Activated naive CD8-positive, alpha-beta T cell treated with anti-CD3 and anti-CD28 coated beads, Interleukin-2, amount 10 ng/mL, durations not matched to agents 7 days and 5 days (primary cell): ENCODE measurements around the gene GPC6. TPM values are rescaled to one million over a fixed set of nuclear protein-coding genes. Genes with fewer than 3 reads are reported as not detected.
"Not testable (repeated sequence)": the region's sequence is repeated elsewhere in the genome, so short reads cannot be mapped to it uniquely, and the experiment has no call there.

ENCODE experiments used
- ATAC-seq: fragments of 150-1000 bp; cut with Tn5 transposase; one replicate; pipeline ENCODE4 v1.10.0; 2021; ENCODE audit warnings: low read depth, moderate library complexity
- POLR2A ChIA-PET: fragments of 350-600 bp; sonication (Branson Sonifier 250); formaldehyde crosslinking; loops from one replicate; lab custom pipeline; 2021; ENCODE audit warnings: antibody characterized with exemption; lab: Charles Lee
- DNase-seq: peaks from one replicate; pipeline ENCODE4 v3.0.0; 2021
- H3K27ac Mint-ChIP-seq: one replicate; pipeline ENCODE4 v1.8.0; 2022; ENCODE audit warnings: mild to moderate bottlenecking, mixed read lengths
- H3K27me3 Mint-ChIP-seq: one replicate; pipeline ENCODE4 v1.8.0; 2022; ENCODE audit warnings: mild to moderate bottlenecking, moderate library complexity, mixed read lengths
- H3K36me3 Mint-ChIP-seq: one replicate; pipeline ENCODE4 v1.8.0; 2021; ENCODE audit warnings: mild to moderate bottlenecking, mixed read lengths
- H3K4me1 Mint-ChIP-seq: one replicate; pipeline ENCODE4 v1.8.0; 2021; ENCODE audit warnings: mixed read lengths
- H3K4me3 Mint-ChIP-seq: one replicate; pipeline ENCODE4 v1.8.0; 2022; ENCODE audit warnings: mild to moderate bottlenecking, moderate library complexity, mixed read lengths
- H3K9me3 Mint-ChIP-seq: one replicate; pipeline ENCODE4 v1.8.0; 2021; ENCODE audit warnings: mixed read lengths
- total RNA-seq, 2 experiments: library from RNA; stranded (reverse); gene quantifications; one replicate each; pipeline ENCODE4 v1.2.3, GENCODE V29; 2021

GPC6 gene
- total RNA-seq, 2 experiments from 2014 or later, result not detected

GRCh38 chr13:94333131-94333820 is 1106.7 kb downstream of the GPC6 start:
- no peak overlapping the region for H3K4me3 Mint-ChIP-seq
- no peak overlapping the region for H3K27ac Mint-ChIP-seq
- DNase-seq, result no peak
- H3K27me3 Mint-ChIP-seq, result peaks cover 25% of the 10 kb centered on the region
- ATAC-seq, result no peak
- POLR2A ChIA-PET, result no interaction called here
- H3K9me3 Mint-ChIP-seq, result no peaks in the 10 kb centered on the region
- H3K36me3 Mint-ChIP-seq, result peaks cover 1% of the 10 kb centered on the region
- peaks cover 14% of the 10 kb centered on the region for H3K4me1 Mint-ChIP-seq

- DNase-seq, result no peak
- Mint-ChIP-seq H3K4me1 (no peaks in the 10 kb centered on the region), H3K9me3 (no peaks in the 10 kb centered on the region), H3K36me3 (no peaks in the 10 kb centered on the region), H3K4me3 (no peak overlapping the region), H3K27ac (no peak overlapping the region), H3K27me3 (peaks cover 24% of the 10 kb centered on the region)
- POLR2A ChIA-PET, result no interaction called here
- ATAC-seq, result no peak
These were observed 1109.3 kb downstream of the GPC6 start for GRCh38 chr13:94335761-94336526.

GRCh38 chr13:94339116-94339687 is 1112.6 kb downstream of the GPC6 start:
- H3K27me3 Mint-ChIP-seq, result peaks cover 11% of the 10 kb centered on the region
- H3K4me3 Mint-ChIP-seq, result no peak overlapping the region
- no peak for DNase-seq
- no peak overlapping the region for H3K27ac Mint-ChIP-seq
- no peak for ATAC-seq
- POLR2A ChIA-PET, result no interaction called here
- no peaks in the 10 kb centered on the region for H3K4me1 Mint-ChIP-seq
- H3K36me3 Mint-ChIP-seq, result no peaks in the 10 kb centered on the region
- no peaks in the 10 kb centered on the region for H3K9me3 Mint-ChIP-seq

GRCh38 chr13:94342436-94343242 is 1116.0 kb downstream of the GPC6 start:
- Mint-ChIP-seq H3K27ac (no peak overlapping the region), H3K36me3 (no peaks in the 10 kb centered on the region), H3K9me3 (no peaks in the 10 kb centered on the region), H3K27me3 (peaks cover 5% of the 10 kb centered on the region), H3K4me1 (peaks cover 6% of the 10 kb centered on the region), H3K4me3 (no peak overlapping the region)
- DNase-seq (no peak), ATAC-seq (no peak)
- POLR2A ChIA-PET, result no interaction called here

DNA sequence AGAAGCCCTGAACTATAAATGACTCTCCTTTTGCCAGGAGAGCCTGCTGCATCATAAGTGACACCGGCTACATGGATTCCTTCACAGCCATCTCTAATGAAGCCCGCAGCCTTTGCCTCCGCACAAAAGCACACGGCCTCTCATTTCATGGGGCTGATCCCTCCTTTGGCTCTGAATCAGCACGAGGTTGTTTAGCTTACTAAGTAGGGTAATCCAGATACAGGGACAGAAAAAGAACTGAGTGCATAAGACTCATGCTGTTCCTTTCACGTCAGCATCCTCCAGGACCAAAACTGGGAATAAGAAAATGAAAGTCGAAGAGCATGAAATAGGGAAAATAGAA is 1116.6 kb downstream of the GPC6 start:
- Mint-ChIP-seq H3K4me3 (no peak overlapping the region), H3K9me3 (no peaks in the 10 kb centered on the region), H3K36me3 (no peaks in the 10 kb centered on the region), H3K4me1 (peaks cover 6% of the 10 kb centered on the region), H3K27me3 (peaks cover 5% of the 10 kb centered on the region), H3K27ac (no peak overlapping the region)
- DNase-seq (no peak), ATAC-seq (no peak)
- POLR2A ChIA-PET, result no interaction called here

DNA sequence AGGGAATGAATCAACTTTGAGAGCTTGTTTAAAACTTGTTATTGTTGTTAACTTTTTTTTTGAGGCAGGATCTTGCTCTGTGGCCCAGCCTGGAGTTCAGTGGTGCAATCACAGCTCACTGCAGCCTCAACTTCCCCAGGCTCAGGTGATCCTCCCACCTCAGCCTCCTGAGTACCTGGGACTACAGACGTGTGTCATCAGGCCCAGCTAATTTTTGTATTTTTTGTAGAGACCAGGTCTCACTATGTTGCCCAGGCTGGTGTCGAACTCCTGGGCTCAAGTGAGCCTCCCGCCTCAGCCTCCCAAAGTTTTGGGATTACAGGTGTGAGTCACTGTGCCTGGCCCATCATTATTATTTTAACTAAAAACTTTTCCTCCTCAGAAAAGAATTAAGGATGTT is 1117.1 kb downstream of the GPC6 start:
- POLR2A ChIA-PET, H3K9me3 Mint-ChIP-seq, H3K36me3 Mint-ChIP-seq, H3K27me3 Mint-ChIP-seq, ATAC-seq, H3K27ac Mint-ChIP-seq, H3K4me3 Mint-ChIP-seq, DNase-seq, H3K4me1 Mint-ChIP-seq: not testable (repeated sequence)

GRCh38 chr13:94344126-94344818 is 1117.7 kb downstream of the GPC6 start:
- H3K36me3 Mint-ChIP-seq, result no peaks in the 10 kb centered on the region
- H3K27me3 Mint-ChIP-seq, result peaks cover 5% of the 10 kb centered on the region
- POLR2A ChIA-PET, result no interaction called here
- H3K4me3 Mint-ChIP-seq, result no peak overlapping the region
- DNase-seq (no peak), ATAC-seq (no peak)
- no peak overlapping the region for H3K27ac Mint-ChIP-seq
- H3K4me1 Mint-ChIP-seq, result peaks cover 6% of the 10 kb centered on the region
- H3K9me3 Mint-ChIP-seq, result no peaks in the 10 kb centered on the region

- POLR2A ChIA-PET, result interaction anchor here (0.7 kb wide), 1 partner anchor 71 kb away, joined by 3 read pairs; no protein-coding TSS in a partner anchor
- Mint-ChIP-seq H3K4me1 (peaks cover 6% of the 10 kb centered on the region), H3K27ac (no peak overlapping the region), H3K36me3 (no peaks in the 10 kb centered on the region), H3K4me3 (no peak overlapping the region), H3K27me3 (peaks cover 3% of the 10 kb centered on the region), H3K9me3 (no peaks in the 10 kb centered on the region)
- peak; percentile 68 for ATAC-seq
- DNase-seq, result no peak
These were observed 1119.0 kb downstream of the GPC6 start for GRCh38 chr13:94345374-94346195.

DNA sequence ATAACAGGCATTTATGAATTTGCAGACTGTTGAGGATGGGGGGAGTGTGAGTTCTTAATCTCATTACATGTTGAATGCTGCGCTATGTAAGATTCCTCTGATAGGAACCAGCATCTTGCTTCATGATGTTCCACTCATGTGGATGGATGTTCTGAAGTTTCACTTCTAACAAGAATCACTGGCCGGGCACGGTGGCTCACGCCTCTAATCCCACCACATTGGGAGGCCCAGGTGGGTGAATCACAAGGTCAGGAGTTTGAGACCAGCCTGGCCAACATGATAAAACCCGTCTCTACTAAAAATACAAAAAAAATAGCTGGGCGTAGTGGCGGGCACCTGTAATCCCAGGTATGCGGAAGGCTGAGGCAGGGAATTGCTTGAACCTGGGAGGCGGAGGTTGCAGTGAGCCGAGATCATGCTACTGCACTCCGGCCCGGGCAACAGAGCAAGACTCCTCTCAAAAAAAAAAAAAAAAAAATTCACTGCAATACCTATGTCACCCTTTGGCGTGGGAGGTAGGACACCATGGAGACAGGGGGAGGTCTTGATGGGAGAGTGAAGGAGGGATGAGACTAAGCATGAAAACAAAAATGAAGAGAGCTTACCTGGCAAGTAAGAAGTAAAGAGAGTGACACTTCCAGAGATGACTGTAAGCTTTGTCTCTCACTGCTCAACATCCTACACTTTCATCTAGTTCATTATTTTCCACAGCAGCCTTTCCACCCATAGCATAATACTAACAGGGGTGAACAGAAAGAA is 1119.8 kb downstream of the GPC6 start:
- ATAC-seq (no peak), DNase-seq (no peak)
- H3K36me3 Mint-ChIP-seq, result no peaks in the 10 kb centered on the region
- POLR2A ChIA-PET, result interaction anchor here (0.7 kb wide), 1 partner anchor 70 kb away, joined by 3 read pairs; no protein-coding TSS in a partner anchor
- peaks cover 7% of the 10 kb centered on the region for H3K4me1 Mint-ChIP-seq
- no peak overlapping the region for H3K27ac Mint-ChIP-seq
- no peak overlapping the region for H3K4me3 Mint-ChIP-seq
- no peaks in the 10 kb centered on the region for H3K9me3 Mint-ChIP-seq
- H3K27me3 Mint-ChIP-seq, result no peaks in the 10 kb centered on the region

DNA sequence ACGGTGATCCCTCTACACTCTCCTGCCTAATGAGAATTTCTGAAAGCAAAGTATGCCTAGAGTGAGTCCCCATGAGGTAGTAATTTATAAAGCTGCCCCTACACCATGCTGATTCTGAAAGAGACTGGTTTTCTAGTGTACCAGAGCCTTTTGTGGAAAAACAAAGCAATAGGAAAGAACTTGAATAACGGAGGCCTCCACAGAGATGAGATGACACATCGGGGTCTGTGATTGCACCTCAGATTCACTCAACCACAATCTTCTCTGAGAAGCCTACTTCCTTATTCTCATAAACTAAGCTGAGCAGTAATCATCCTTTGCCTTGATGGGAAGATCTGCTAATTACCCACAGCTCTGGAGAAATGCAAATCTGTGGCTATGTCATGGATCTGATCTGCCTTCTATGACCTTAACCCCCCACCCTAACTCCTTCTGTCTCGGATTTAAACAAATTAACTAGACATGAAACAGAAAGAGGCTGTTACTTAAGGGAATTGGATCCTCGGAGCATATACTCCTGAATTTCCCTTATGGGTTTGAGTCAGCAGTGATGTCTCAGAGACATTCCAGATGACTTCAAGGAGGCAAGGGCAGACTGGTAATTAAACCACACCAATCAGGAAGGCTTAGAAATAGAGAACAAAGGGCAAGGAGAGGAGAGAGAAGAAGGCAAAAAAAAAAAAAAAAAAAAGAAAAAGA is 1124.8 kb downstream of the GPC6 start:
- Mint-ChIP-seq H3K4me1 (peaks cover 5% of the 10 kb centered on the region), H3K9me3 (no peaks in the 10 kb centered on the region), H3K27me3 (peaks cover 3% of the 10 kb centered on the region), H3K27ac (no peak overlapping the region), H3K36me3 (no peaks in the 10 kb centered on the region), H3K4me3 (no peak overlapping the region)
- POLR2A ChIA-PET, result no interaction called here
- ATAC-seq (peak; percentile 14), DNase-seq (no peak)

- Mint-ChIP-seq H3K27ac (no peak overlapping the region), H3K9me3 (peaks cover under 1% of the 10 kb centered on the region), H3K36me3 (no peaks in the 10 kb centered on the region), H3K4me3 (no peak overlapping the region), H3K27me3 (peaks cover 3% of the 10 kb centered on the region), H3K4me1 (peaks cover 3% of the 10 kb centered on the region)
- ATAC-seq (no peak), DNase-seq (no peak)
- POLR2A ChIA-PET, result no interaction called here
These were observed 1125.5 kb downstream of the GPC6 start for GRCh38 chr13:94352057-94352456.
